GM12891 (cell line): ENCODE measurements around the gene CNTN5.

Source experiments
- POLR2A ChIP-seq: IDR thresholded peaks from 2 replicates; pipeline ENCODE4 v1.6.1; 2011; ENCODE audit warnings: low read depth, low read length, control low read depth
- POLR2AphosphoS5 ChIP-seq: IDR thresholded peaks from 2 replicates; pipeline ENCODE4 v1.6.1; 2011; ENCODE audit warnings: low read depth, low read length, control low read depth
- TAF1 ChIP-seq: IDR thresholded peaks from 2 replicates; pipeline ENCODE4 v1.6.1; 2011; ENCODE audit warnings: low read depth, low read length, control low read depth

- TF ChIP-seq TAF1: no peak
- no peak for TF ChIP-seq POLR2A
- no peak for TF ChIP-seq POLR2AphosphoS5
Measured at GRCh38 chr11:99019696-99020095, 1.1 kb upstream of the CNTN5 start.
